GM23248 (cell line): ENCODE results near the gene LGALS9C. TPM values are rescaled to one million over a fixed set of nuclear protein-coding genes. Genes with fewer than 3 reads are reported as not detected.
"Not testable (repeated sequence)": the region's sequence is repeated elsewhere in the genome, so short reads cannot be mapped to it uniquely, and the experiment has no call there.

Experiments used
- DNase-seq: peaks from one replicate; pipeline ENCODE4 v3.0.0-alpha.2; 2015
- H2AFZ ChIP-seq: fragments of 200-600 bp; sonication (generic); 2 replicates; pipeline ENCODE4 v1.6.1; 2016; ENCODE audit warnings: antibody characterized with exemption
- H3F3A ChIP-seq: fragments of 200-600 bp; sonication (generic); 2 replicates; pipeline ENCODE4 v1.6.1; 2016; ENCODE audit warnings: mild to moderate bottlenecking, antibody characterized with exemption, mixed run types; ENCODE audit not compliant: insufficient read depth
- H3K27ac ChIP-seq: fragments of 200-600 bp; sonication (generic); 2 replicates; pipeline ENCODE4 v1.5.1; 2016; ENCODE audit warnings: mild to moderate bottlenecking
- H3K27me3 ChIP-seq: fragments of 200-600 bp; sonication (generic); replicated peaks from 2 replicates; pipeline ENCODE4 v1.6.1; 2016; ENCODE audit warnings: mild to moderate bottlenecking; ENCODE audit not compliant: insufficient read depth
- H3K36me3 ChIP-seq: fragments of 200-600 bp; sonication (generic); 2 replicates; pipeline ENCODE4 v1.6.1; 2016; ENCODE audit warnings: low read depth, mild to moderate bottlenecking
- H3K4me1 ChIP-seq: fragments of 200-600 bp; sonication (generic); 2 replicates; pipeline ENCODE4 v1.6.1; 2016; ENCODE audit warnings: mild to moderate bottlenecking; ENCODE audit not compliant: insufficient read depth
- H3K4me2 ChIP-seq: fragments of 200-600 bp; sonication (generic); one replicate; pipeline ENCODE4 v1.6.1; 2016; ENCODE audit warnings: mild to moderate bottlenecking; ENCODE audit not compliant: unreplicated experiment
- H3K4me3 ChIP-seq: fragments of 200-600 bp; sonication (generic); 2 replicates; pipeline ENCODE4 v1.5.1; 2016; ENCODE audit warnings: mild to moderate bottlenecking
- H3K79me2 ChIP-seq: fragments of 200-600 bp; sonication (generic); 2 replicates; pipeline ENCODE4 v1.6.1; 2016; ENCODE audit warnings: mild to moderate bottlenecking; ENCODE audit not compliant: insufficient read depth
- H3K9ac ChIP-seq: fragments of 200-600 bp; sonication (generic); 2 replicates; pipeline ENCODE4 v1.6.1; 2016; ENCODE audit warnings: mild to moderate bottlenecking
- H3K9me2 ChIP-seq: fragments of 200-600 bp; sonication (generic); 2 replicates; pipeline ENCODE4 v1.6.1; 2016; ENCODE audit warnings: mixed run types, mild to moderate bottlenecking, moderate library complexity; ENCODE audit not compliant: insufficient read depth
- H3K9me3 ChIP-seq: fragments of 200-600 bp; sonication (generic); one replicate; pipeline ENCODE4 v1.6.1; 2017; ENCODE audit warnings: low read depth
- H4K20me1 ChIP-seq: fragments of 200-600 bp; sonication (generic); 2 replicates; pipeline ENCODE4 v1.6.0; 2016; ENCODE audit not compliant: insufficient read depth
- WGBS, 2 experiments: methylation state at CpG; one replicate each; pipeline ENCODE4 v1.1.6; 2015 to 2017; ENCODE audit warnings: low lambda C conversion rate in 2 of 2, low coverage in 1 of 2; ENCODE audit errors: missing lambda C conversion rate in 2 of 2; 5-methylcytosine and 5-hydroxymethylcytosine counted together
- in situ Hi-C: fragments of 300-500 bp; cut with MboI; formaldehyde crosslinking; loops from 2 replicates; pipeline ENCODE4 v1.15.0; 2020
- polyA plus RNA-seq: library from polyadenylated mRNA; unstranded; fragments of >200 nt; fragmentation: Nextera tagmentation; extraction: Ambion mirVana; gene quantifications from 2 replicates; pipeline ENCODE4 v1.2.1, GENCODE V29; 2016
- total RNA-seq: library from RNA; depleted of rRNA; stranded (reverse); fragments of >200 nt; shearing (Covaris generic); gene quantifications from 2 replicates; pipeline ENCODE4 v1.2.3, GENCODE V29; 2014

LGALS9C gene
- total and polyA plus RNA-seq, 2 experiments from 2014 or later, result not detected

- in situ Hi-C loops, H3K27me3 ChIP-seq: not testable (repeated sequence)
- 26 to 50% methylated on average over 8 to 10 of the region's 13 CpGs for WGBS, 2 experiments
These were observed 17.7 kb downstream of the LGALS9C start for GRCh38 chr17:18494250-18494768.

GRCh38 chr17:18497044-18497443, 20.5 kb downstream of the LGALS9C start:
- H3K4me3 ChIP-seq, H4K20me1 ChIP-seq, H3K36me3 ChIP-seq, H3K4me1 ChIP-seq, in situ Hi-C loops, H3K9me2 ChIP-seq, H3K27ac ChIP-seq, H3F3A ChIP-seq, H3K9me3 ChIP-seq, H3K4me2 ChIP-seq, H3K79me2 ChIP-seq, H3K9ac ChIP-seq, H3K27me3 ChIP-seq, H2AFZ ChIP-seq: not testable (repeated sequence)
- DNase-seq, result peak; percentile 0
- WGBS, 2 experiments, result 44 to 52% methylated on average over 6 of the region's 6 CpGs

More at GRCh38 chr17:18494250-18494768, 17.7 kb downstream of the LGALS9C start:
- not testable (repeated sequence) for H3K4me1 ChIP-seq, H4K20me1 ChIP-seq, H3K4me2 ChIP-seq, H3K27ac ChIP-seq, H3K9me2 ChIP-seq, H2AFZ ChIP-seq, H3K9ac ChIP-seq, H3K79me2 ChIP-seq, H3F3A ChIP-seq, H3K4me3 ChIP-seq, H3K36me3 ChIP-seq, H3K9me3 ChIP-seq, DNase-seq

- WGBS, 2 experiments, result 53 to 75% methylated on average over 2 of the region's 6 CpGs
- H3K9me3 ChIP-seq, H3K4me1 ChIP-seq, H3K27ac ChIP-seq, DNase-seq, H3K4me3 ChIP-seq, H3K27me3 ChIP-seq, H3K9ac ChIP-seq, H2AFZ ChIP-seq, H3K4me2 ChIP-seq, in situ Hi-C loops, H3F3A ChIP-seq, H3K9me2 ChIP-seq, H3K36me3 ChIP-seq, H3K79me2 ChIP-seq, H4K20me1 ChIP-seq: not testable (repeated sequence)
These were observed 22.5 kb downstream of the LGALS9C start for GRCh38 chr17:18499100-18499499.

GRCh38 chr17:18499756-18500155, 23.2 kb downstream of the LGALS9C start:
- H3K27me3 ChIP-seq, H3K9me3 ChIP-seq, H3K9me2 ChIP-seq, H3K9ac ChIP-seq, H3K4me1 ChIP-seq, H4K20me1 ChIP-seq, DNase-seq, in situ Hi-C loops, H3K4me2 ChIP-seq, H2AFZ ChIP-seq, H3K27ac ChIP-seq, H3K79me2 ChIP-seq, H3K4me3 ChIP-seq, H3F3A ChIP-seq, H3K36me3 ChIP-seq: not testable (repeated sequence)
- WGBS, 2 experiments, result 77% methylated on average over 15 of the region's 15 CpGs; no CpG with 5 or more reads in 1 of the 2 experiments

GRCh38 chr17:18500281-18500680, 23.7 kb downstream of the LGALS9C start:
- 69% methylated on average over 3 of the region's 10 CpGs; no CpG with 5 or more reads in 1 of the 2 experiments for WGBS, 2 experiments
- H3K9ac ChIP-seq, H4K20me1 ChIP-seq, H3K36me3 ChIP-seq, H3K27me3 ChIP-seq, H3K4me3 ChIP-seq, H3F3A ChIP-seq, DNase-seq, H2AFZ ChIP-seq, H3K4me1 ChIP-seq, H3K79me2 ChIP-seq, H3K9me2 ChIP-seq, H3K9me3 ChIP-seq, H3K27ac ChIP-seq, in situ Hi-C loops, H3K4me2 ChIP-seq: not testable (repeated sequence)

- in situ Hi-C loops, H3K4me3 ChIP-seq: not testable (repeated sequence)
These were observed 24.2 kb downstream of the LGALS9C start for GRCh38 chr17:18500816-18501215.

GRCh38 chr17:18503221-18503620, 26.6 kb downstream of the LGALS9C start:
- H3K4me2 ChIP-seq, H3K79me2 ChIP-seq, H3K27ac ChIP-seq, H3F3A ChIP-seq, H3K36me3 ChIP-seq, H3K4me1 ChIP-seq, H3K9me2 ChIP-seq, DNase-seq, H4K20me1 ChIP-seq, H3K27me3 ChIP-seq, H3K4me3 ChIP-seq, H3K9me3 ChIP-seq, H3K9ac ChIP-seq, in situ Hi-C loops, H2AFZ ChIP-seq: not testable (repeated sequence)
- 86% methylated on average over 1 of the region's 5 CpGs; no CpG with 5 or more reads in 1 of the 2 experiments for WGBS, 2 experiments

More at GRCh38 chr17:18500816-18501215, 24.2 kb downstream of the LGALS9C start:
- H3K9me3 ChIP-seq, H3K4me2 ChIP-seq, H3K4me1 ChIP-seq, H2AFZ ChIP-seq, H3K79me2 ChIP-seq, H3F3A ChIP-seq, H3K9me2 ChIP-seq, H3K27ac ChIP-seq, H4K20me1 ChIP-seq, DNase-seq, H3K36me3 ChIP-seq, H3K27me3 ChIP-seq, H3K9ac ChIP-seq: not testable (repeated sequence)
- 46 to 55% methylated on average over 10 to 12 of the region's 18 CpGs for WGBS, 2 experiments

GRCh38 chr17:18507729-18508128, 31.1 kb downstream of the LGALS9C start:
- H3K27ac ChIP-seq, H3K4me2 ChIP-seq, DNase-seq, H3K36me3 ChIP-seq, H3K9me3 ChIP-seq, in situ Hi-C loops, H3K9me2 ChIP-seq, H3K9ac ChIP-seq, H3K4me3 ChIP-seq, H2AFZ ChIP-seq, H3F3A ChIP-seq, H3K79me2 ChIP-seq, H4K20me1 ChIP-seq, H3K4me1 ChIP-seq, H3K27me3 ChIP-seq: not testable (repeated sequence)
- WGBS, 2 experiments, result 57 to 73% methylated on average over 4 to 8 of the region's 9 CpGs
